ENCODE measurements around the gene RPL36.

Gene RPL36

GRCh38 chr19:5652261-5652660 lies 37.8 kb upstream of the RPL36 start:
- H3K27me3 ChIP-seq (ENCODE audit: insufficient read depth, low read length, poor library complexity, severe bottlenecking) = no peaks in the 10 kb centered on the region
- no peak overlapping the region for H3K9ac ChIP-seq (ENCODE audit: low read depth, low read length, poor library complexity, severe bottlenecking)
- TF ChIP-seq CTCF (conservative IDR thresholded peaks at IDR 0.05; ENCODE audit: low read length) = no peak
- TF ChIP-seq EZH2phosphoT487 (IDR thresholded peaks at IDR 0.05; ENCODE audit: borderline replicate concordance) = no peak
- H4K20me1 ChIP-seq (ENCODE audit: insufficient read depth, low read length, poor library complexity, severe bottlenecking) = peaks cover 10% of the 10 kb centered on the region
- H2AFZ ChIP-seq (ENCODE audit: low read length) = no peak overlapping the region
- peaks cover 85% of the 10 kb centered on the region for H3K36me3 ChIP-seq (ENCODE audit: insufficient read depth, low read length)
- no peaks in the 10 kb centered on the region for H3F3A ChIP-seq (ENCODE audit: low read depth)
- H3K4me1 ChIP-seq (ENCODE audit: insufficient read depth, low read length, poor library complexity, severe bottlenecking) = no peaks in the 10 kb centered on the region
- no peak overlapping the region for H3K4me2 ChIP-seq (ENCODE audit: low read depth, low read length, poor library complexity, severe bottlenecking)
- no peaks in the 10 kb centered on the region for H3K9me2 ChIP-seq (replicated peaks; ENCODE audit: low read depth, low read length)
- H3K9me3 ChIP-seq (ENCODE audit: insufficient read depth, low read depth, low read length) = no peaks in the 10 kb centered on the region
- H3K79me2 ChIP-seq (ENCODE audit: insufficient read depth, low read length) = no peaks in the 10 kb centered on the region; the same call in 1 of the 2 replicates
- no peak overlapping the region for H3K4me3 ChIP-seq (ENCODE audit: low read length, poor library complexity, severe bottlenecking)

DNA sequence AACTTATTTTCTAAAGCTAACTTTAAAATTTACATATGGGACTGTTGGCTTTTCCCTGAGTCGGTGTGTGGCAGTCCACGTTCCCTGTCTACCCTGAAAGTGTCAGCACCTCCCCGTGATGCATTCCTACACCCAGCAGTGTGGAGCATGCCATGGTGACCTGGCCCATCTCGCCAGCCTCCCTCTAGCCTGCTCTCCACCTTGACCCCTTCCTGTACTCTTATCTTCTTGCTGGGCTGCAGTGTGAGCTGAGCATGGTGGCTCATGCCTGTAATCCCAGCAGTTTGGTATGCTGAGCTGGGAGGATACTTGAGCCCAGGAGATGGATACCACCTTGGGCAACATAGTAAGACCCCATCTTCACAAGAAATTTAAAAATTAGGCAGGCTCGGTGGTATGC lies 35.2 kb upstream of the RPL36 start:
- Histone ChIP-seq H2AFZ (ENCODE audit: low read length) (no peak overlapping the region), H3K4me2 (ENCODE audit: low read depth, low read length, poor library complexity, severe bottlenecking) (no peak overlapping the region), H3F3A (ENCODE audit: low read depth) (no peaks in the 10 kb centered on the region), H3K79me2 (ENCODE audit: insufficient read depth, low read length) (no peaks in the 10 kb centered on the region), H3K9ac (ENCODE audit: low read depth, low read length, poor library complexity, severe bottlenecking) (no peak overlapping the region), H3K36me3 (ENCODE audit: insufficient read depth, low read length) (peaks cover 89% of the 10 kb centered on the region), H3K9me3 (ENCODE audit: insufficient read depth, low read depth, low read length) (no peaks in the 10 kb centered on the region), H3K4me3 (ENCODE audit: low read length, poor library complexity, severe bottlenecking) (no peak overlapping the region), H3K27me3 (ENCODE audit: insufficient read depth, low read length, poor library complexity, severe bottlenecking) (no peaks in the 10 kb centered on the region), H4K20me1 (ENCODE audit: insufficient read depth, low read length, poor library complexity, severe bottlenecking) (no peaks in the 10 kb centered on the region), H3K4me1 (ENCODE audit: insufficient read depth, low read length, poor library complexity, severe bottlenecking) (no peaks in the 10 kb centered on the region), H3K9me2 (replicated peaks; ENCODE audit: low read depth, low read length) (no peaks in the 10 kb centered on the region)
- no peak for TF ChIP-seq EZH2phosphoT487 (IDR thresholded peaks at IDR 0.05; ENCODE audit: borderline replicate concordance)
- no peak for TF ChIP-seq CTCF (conservative IDR thresholded peaks at IDR 0.05; ENCODE audit: low read length)

DNA sequence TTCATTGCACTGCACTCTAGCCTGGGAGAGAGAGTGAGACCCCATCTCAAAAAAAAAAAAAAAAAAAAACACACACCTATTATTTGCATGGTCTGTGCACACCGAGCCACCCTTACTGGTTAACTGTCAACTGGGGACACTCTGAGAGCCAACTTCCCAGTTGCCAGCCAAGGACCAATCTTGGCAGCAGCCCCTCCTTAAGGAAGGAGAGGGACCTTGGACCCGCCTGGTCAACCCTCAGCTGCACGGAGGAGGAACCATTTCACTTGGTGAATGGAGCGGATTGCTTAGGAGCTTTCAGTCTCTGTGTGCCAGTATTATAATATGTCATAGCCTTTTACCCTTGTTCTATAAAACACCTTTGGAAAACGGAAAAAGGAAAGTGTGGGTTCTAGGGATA lies 34.7 kb upstream of the RPL36 start:
- no peaks in the 10 kb centered on the region for H3K79me2 ChIP-seq (ENCODE audit: insufficient read depth, low read length)
- TF ChIP-seq CTCF (conservative IDR thresholded peaks at IDR 0.05; ENCODE audit: low read length) (no peak), EZH2phosphoT487 (IDR thresholded peaks at IDR 0.05; ENCODE audit: borderline replicate concordance) (no peak)

More for the DNA sequence above, 34.7 kb upstream of the RPL36 start:
- Histone ChIP-seq H3K4me3 (ENCODE audit: low read length, poor library complexity, severe bottlenecking) (no peak overlapping the region), H2AFZ (ENCODE audit: low read length) (no peak overlapping the region), H4K20me1 (ENCODE audit: insufficient read depth, low read length, poor library complexity, severe bottlenecking) (no peaks in the 10 kb centered on the region), H3K4me2 (ENCODE audit: low read depth, low read length, poor library complexity, severe bottlenecking) (no peak overlapping the region), H3K9ac (ENCODE audit: low read depth, low read length, poor library complexity, severe bottlenecking) (no peak overlapping the region), H3F3A (ENCODE audit: low read depth) (no peaks in the 10 kb centered on the region), H3K36me3 (ENCODE audit: insufficient read depth, low read length) (peaks cover 89% of the 10 kb centered on the region), H3K9me2 (replicated peaks; ENCODE audit: low read depth, low read length) (no peaks in the 10 kb centered on the region), H3K9me3 (ENCODE audit: insufficient read depth, low read depth, low read length) (no peaks in the 10 kb centered on the region), H3K27me3 (ENCODE audit: insufficient read depth, low read length, poor library complexity, severe bottlenecking) (no peaks in the 10 kb centered on the region), H3K4me1 (ENCODE audit: insufficient read depth, low read length, poor library complexity, severe bottlenecking) (no peaks in the 10 kb centered on the region)

Measured in Loucy (cell line).